ENCODE measurements around the gene CD109. TPM values are rescaled to one million over a fixed set of nuclear protein-coding genes. Genes with fewer than 3 reads are reported as not detected.

The CD109 gene
- total and polyA plus RNA-seq, 12 donors: 0.47 to 6.2 (median 3.3) TPM

DNA sequence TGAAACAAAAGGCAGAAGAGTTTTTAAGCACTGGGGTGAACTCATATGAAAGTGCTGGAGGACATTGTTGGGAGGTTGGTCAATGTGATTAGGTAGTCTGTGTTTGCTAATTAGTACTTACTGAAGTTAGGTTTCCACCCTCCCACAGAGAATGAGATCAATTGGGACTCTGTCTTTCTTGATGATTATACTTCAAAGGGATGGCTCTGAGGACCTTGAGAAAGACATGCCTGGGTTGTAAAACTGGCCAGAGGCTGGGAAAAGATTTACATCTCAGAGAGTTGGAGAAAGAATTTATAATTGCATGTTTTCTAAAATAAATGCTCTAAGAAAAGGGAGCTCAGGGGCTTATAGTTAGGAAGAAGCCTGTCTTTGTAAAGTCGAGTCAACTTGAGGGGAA lies 74.0 kb downstream of the CD109 start:
- Histone ChIP-seq H3K27ac (no peak overlapping the region), H3K9me3 (replicated peaks in 1 of 3) (peaks cover 0 to 5% (median 0%) of the 10 kb centered on the region in 3 donors), H3K36me3 (replicated peaks in 1 of 2) (no peaks in the 10 kb centered on the region), H3K4me3 (no peak overlapping the region), H3K4me1 (replicated peaks in 1 of 2) (no peaks in the 10 kb centered on the region), H3K27me3 (no peaks in the 10 kb centered on the region)
- 67 to 80% (median 78%) methylated on average over 1 of the region's 1 CpG for WGBS, 4 donors
- no peak for TF ChIP-seq POLR2A (IDR thresholded peaks at IDR 0.05)
- TF ChIP-seq, protein P1, sequence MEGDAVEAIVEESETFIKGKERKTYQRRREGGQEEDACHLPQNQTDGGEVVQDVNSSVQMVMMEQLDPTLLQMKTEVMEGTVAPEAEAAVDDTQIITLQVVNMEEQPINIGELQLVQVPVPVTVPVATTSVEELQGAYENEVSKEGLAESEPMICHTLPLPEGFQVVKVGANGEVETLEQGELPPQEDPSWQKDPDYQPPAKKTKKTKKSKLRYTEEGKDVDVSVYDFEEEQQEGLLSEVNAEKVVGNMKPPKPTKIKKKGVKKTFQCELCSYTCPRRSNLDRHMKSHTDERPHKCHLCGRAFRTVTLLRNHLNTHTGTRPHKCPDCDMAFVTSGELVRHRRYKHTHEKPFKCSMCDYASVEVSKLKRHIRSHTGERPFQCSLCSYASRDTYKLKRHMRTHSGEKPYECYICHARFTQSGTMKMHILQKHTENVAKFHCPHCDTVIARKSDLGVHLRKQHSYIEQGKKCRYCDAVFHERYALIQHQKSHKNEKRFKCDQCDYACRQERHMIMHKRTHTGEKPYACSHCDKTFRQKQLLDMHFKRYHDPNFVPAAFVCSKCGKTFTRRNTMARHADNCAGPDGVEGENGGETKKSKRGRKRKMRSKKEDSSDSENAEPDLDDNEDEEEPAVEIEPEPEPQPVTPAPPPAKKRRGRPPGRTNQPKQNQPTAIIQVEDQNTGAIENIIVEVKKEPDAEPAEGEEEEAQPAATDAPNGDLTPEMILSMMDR (IDR thresholded peaks at IDR 0.05): no peak
- intact Hi-C loops (cut with DNase I): no loop called here
- no peak for DNase-seq

DNA sequence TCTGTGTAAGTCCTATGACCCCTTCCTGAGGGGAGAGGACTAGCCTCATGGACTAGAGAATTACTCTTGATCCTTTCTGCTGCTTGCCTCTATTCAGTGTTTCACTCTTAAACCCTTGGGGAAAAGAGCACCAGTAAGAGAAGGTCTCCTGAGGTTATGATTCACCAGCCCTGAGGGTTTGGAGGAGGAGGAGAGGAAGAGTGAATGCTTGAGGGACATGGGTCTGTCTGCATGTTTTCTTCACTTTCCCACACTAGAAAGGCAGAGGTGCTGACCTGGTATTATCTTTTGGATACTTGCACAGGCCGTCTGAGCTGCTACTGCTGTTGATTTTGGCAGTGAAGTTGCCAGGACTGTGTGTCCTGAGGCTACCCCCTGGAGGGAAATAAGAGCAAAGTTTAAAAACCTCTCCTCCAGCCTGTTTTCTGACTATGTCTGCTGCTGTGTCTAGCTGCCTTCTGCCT lies 78.3 kb downstream of the CD109 start:
- H3K27me3 ChIP-seq: no peaks in the 10 kb centered on the region
- no peak overlapping the region for H3K4me3 ChIP-seq
- no peaks in the 10 kb centered on the region for H3K4me1 ChIP-seq (replicated peaks in 1 of 2)
- no peaks in the 10 kb centered on the region for H3K36me3 ChIP-seq (replicated peaks in 1 of 2)
- 15 to 25% (median 20%) methylated on average over 1 of the region's 1 CpG for WGBS, 4 donors
- no peak overlapping the region for H3K27ac ChIP-seq
- H3K9me3 ChIP-seq (replicated peaks in 1 of 3): peaks cover 0 to 5% (median 0%) of the 10 kb centered on the region in 3 donors
- DNase-seq: peak in 6 of 7 donors; percentile 12 to 70 (median 34)
- intact Hi-C loops (cut with DNase I): no loop called here
- TF ChIP-seq, protein P1 (IDR thresholded peaks at IDR 0.05): no peak
- TF ChIP-seq POLR2A (IDR thresholded peaks at IDR 0.05): no peak

GRCh38 chr6:73779943-73780342 lies 83.9 kb downstream of the CD109 start:
- no peak overlapping the region for H3K4me3 ChIP-seq
- intact Hi-C loops (cut with DNase I): no loop called here
- no peaks in the 10 kb centered on the region for H3K36me3 ChIP-seq (replicated peaks in 1 of 2)
- no peaks in the 10 kb centered on the region for H3K4me1 ChIP-seq (replicated peaks in 1 of 2)
- no peak overlapping the region for H3K27ac ChIP-seq
- no peaks in the 10 kb centered on the region for H3K27me3 ChIP-seq
- DNase-seq: no peak
- TF ChIP-seq, protein P1 (IDR thresholded peaks at IDR 0.05): no peak
- TF ChIP-seq POLR2A (IDR thresholded peaks at IDR 0.05): no peak
- no peaks in the 10 kb centered on the region for H3K9me3 ChIP-seq (replicated peaks in 1 of 3)

DNA sequence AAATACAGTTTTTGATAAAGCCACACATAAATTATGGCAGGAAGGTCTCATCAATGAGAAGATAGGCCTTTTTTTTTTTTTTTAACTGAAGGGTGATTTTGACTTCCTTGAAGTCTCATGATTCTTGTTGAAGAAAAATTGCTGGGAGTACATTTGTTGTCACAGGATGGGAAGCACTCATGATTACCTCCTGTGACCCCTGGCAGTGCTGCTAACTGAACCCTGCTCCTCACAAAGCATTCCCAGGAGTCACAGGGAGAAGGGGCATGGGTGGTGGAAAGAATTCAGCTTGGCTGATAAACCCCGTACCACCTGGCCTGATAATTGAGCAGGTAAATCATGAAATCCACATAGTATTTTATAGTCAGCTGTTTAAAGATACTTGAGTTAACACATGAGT lies 86.9 kb downstream of the CD109 start:
- Histone ChIP-seq H3K27me3 (no peaks in the 10 kb centered on the region), H3K4me3 (no peak overlapping the region), H3K36me3 (replicated peaks in 1 of 2) (no peaks in the 10 kb centered on the region), H3K4me1 (replicated peaks in 1 of 2) (no peaks in the 10 kb centered on the region), H3K9me3 (replicated peaks in 1 of 3) (no peaks in the 10 kb centered on the region), H3K27ac (no peak overlapping the region)
- no peak for DNase-seq
- intact Hi-C loops (cut with DNase I): no loop called here
- TF ChIP-seq, protein P1 (IDR thresholded peaks at IDR 0.05): no peak
- 59 to 74% (median 64%) methylated on average over 1 of the region's 1 CpG for WGBS, 4 donors

All from adrenal gland (tissue), 12 donors.